ENCODE measurements around the gene SERPINB12.

The SERPINB12 gene

DNA sequence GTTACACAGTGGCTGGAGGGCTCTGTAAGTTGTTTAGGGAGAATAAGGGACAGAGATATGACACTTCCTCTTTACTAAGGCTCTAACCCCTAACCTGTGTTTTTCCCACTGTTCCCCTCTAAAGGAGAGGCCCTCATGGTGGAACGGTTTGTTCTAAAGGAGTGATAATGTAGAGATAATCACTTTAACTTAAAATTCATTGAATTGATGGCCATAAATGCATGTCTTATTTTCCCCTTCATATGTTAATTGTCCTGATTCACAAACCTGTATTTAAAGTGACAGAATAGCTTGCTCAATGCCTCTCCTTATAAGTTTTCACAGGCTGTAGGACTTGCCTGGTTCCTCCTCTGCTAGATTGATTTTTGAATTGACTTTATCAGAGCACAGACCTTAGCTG lies at the start of gene SERPINB12:
Gene SERPINB12 (plus strand): TSS at position 301 of the 400 bp plus-strand sequence. CDS start 13,791 bp downstream, outside the sequence.
- no peak for DNase-seq (ENCODE audit: low spot score)
- H3K27ac ChIP-seq, result no peak within 1 kb of the TSS
- TF ChIP-seq CTCF (conservative IDR thresholded peaks at IDR 0.05; ENCODE audit: low read depth), result no peak
- POLR2A ChIA-PET (ENCODE audit: low non-redundant PET), result no interaction called here
- CTCF ChIA-PET, result interaction anchor here (0.6 kb wide), 1 partner anchor 36 kb away, joined by 3 read pairs; no protein-coding TSS in a partner anchor

GRCh38 chr18:63492851-63493250 lies 49.3 kb upstream of the SERPINB12 start:
- no peak for DNase-seq (ENCODE audit: low spot score)
- H3K27ac ChIP-seq, result no peak overlapping the region
- CTCF ChIA-PET, result interaction anchor here (0.6 kb wide), 1 partner anchor 13 kb away, joined by 3 read pairs; no protein-coding TSS in a partner anchor
- POLR2A ChIA-PET (ENCODE audit: low non-redundant PET), result no interaction called here
- TF ChIP-seq CTCF (conservative IDR thresholded peaks at IDR 0.05; ENCODE audit: low read depth), result no peak

- H3K27ac ChIP-seq, result no peak overlapping the region
- POLR2A ChIA-PET (ENCODE audit: low non-redundant PET), result no interaction called here
- CTCF ChIA-PET, result interaction anchor here (0.6 kb wide), 1 partner anchor 10 kb away, joined by 4 read pairs; no protein-coding TSS in a partner anchor
- DNase-seq (ENCODE audit: low spot score), result no peak
- TF ChIP-seq CTCF (conservative IDR thresholded peaks at IDR 0.05; ENCODE audit: low read depth), result no peak
Observed at GRCh38 chr18:63495675-63496074, 46.5 kb upstream of the SERPINB12 start.

DNA sequence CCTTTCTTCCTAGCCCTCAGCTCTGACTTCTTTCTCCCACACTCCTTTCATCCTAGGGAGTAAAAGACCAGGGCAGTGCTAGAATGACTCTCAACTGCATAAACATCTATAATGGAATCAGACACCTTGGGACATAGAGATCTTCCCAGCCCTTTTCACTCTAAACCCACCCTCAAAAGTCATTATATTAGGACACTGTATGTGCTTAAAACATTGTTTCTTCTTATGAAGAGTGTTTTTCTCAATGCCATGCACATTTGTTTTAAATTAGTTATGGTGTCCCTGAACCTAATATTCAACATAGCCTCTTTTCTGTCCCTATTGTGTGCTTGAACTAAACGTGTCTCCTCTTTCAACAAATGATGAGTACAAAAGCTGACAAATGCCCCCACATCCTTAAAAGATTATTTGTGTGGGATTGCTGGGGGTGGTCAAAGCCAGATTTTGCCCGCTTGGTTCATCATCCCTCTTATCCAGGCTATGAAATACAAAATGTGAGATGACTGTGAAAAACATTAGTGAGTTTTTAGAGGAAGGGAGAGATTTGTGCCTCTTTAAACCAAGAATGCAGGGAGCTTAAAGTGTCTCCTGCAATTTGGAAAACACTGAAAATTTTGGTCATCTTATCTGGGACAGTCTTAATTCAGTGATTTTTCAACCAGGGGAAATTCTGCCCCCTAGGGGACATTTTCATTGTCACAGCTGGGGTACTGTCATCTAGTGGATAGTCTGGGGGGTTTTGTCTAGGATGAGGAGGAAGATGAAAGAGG lies 36.4 kb upstream of the SERPINB12 start:
- CTCF ChIA-PET, result interaction anchor here (0.5 to 0.8 kb wide), 2 partner anchors 10 to 1130 kb away, joined by 4 to 5 read pairs; no protein-coding TSS in a partner anchor
- peak; percentile 48 for DNase-seq (ENCODE audit: low spot score)
- POLR2A ChIA-PET (ENCODE audit: low non-redundant PET), result no interaction called here
- peak; percentile 66 for TF ChIP-seq CTCF (conservative IDR thresholded peaks at IDR 0.05; ENCODE audit: low read depth)
- no peak overlapping the region for H3K27ac ChIP-seq

GRCh38 chr18:63506336-63506646 lies 35.9 kb upstream of the SERPINB12 start:
- no peak for TF ChIP-seq CTCF (conservative IDR thresholded peaks at IDR 0.05; ENCODE audit: low read depth)
- CTCF ChIA-PET, result interaction anchor here (0.5 to 0.8 kb wide), 2 partner anchors 11 to 1129 kb away, joined by 4 to 5 read pairs; no protein-coding TSS in a partner anchor
- POLR2A ChIA-PET (ENCODE audit: low non-redundant PET), result no interaction called here

DNA sequence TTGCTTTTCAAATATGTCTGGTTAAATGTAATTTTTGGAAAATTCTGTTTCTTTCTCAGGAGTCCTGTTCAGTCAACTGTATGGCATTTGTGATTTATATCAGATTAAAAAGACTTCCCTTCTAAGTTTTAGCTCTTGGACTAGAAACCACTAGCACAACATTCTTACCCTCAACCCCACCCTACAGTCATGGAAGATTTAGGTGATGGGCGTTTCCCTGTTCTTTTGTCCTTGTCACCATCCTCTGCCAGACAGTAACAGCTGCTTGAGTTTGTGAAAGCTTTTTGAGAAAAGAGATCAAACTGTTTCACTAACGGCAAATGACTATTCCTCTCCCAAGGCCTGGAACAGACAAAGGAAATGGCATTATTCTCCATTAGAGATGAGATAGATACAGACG lies 33.6 kb upstream of the SERPINB12 start:
- DNase-seq (ENCODE audit: low spot score), result no peak
- CTCF ChIA-PET, result interaction anchor here (1.1 kb wide), 1 partner anchor 269 kb away, joined by 3 read pairs; no protein-coding TSS in a partner anchor
- no peak overlapping the region for H3K27ac ChIP-seq
- POLR2A ChIA-PET (ENCODE audit: low non-redundant PET), result interaction anchor here (0.6 kb wide), 1 partner anchor 11 kb away, joined by 3 read pairs; no protein-coding TSS in a partner anchor
- TF ChIP-seq CTCF (conservative IDR thresholded peaks at IDR 0.05; ENCODE audit: low read depth), result no peak

More at GRCh38 chr18:63506336-63506646, 35.9 kb upstream of the SERPINB12 start:
- no peak overlapping the region for H3K27ac ChIP-seq
- no peak for DNase-seq (ENCODE audit: low spot score)
